DMS53 treated with DMSO at 0.1 percent for 48 hours (cell line): Measurements from ENCODE around the gene MCCD1.

Experiments
- DNase-seq: peaks from one replicate; lab custom pipeline; 2025; ENCODE audit not compliant: unreplicated experiment; lab: John Stamatoyannopoulos, UW

The MCCD1 gene

DNA sequence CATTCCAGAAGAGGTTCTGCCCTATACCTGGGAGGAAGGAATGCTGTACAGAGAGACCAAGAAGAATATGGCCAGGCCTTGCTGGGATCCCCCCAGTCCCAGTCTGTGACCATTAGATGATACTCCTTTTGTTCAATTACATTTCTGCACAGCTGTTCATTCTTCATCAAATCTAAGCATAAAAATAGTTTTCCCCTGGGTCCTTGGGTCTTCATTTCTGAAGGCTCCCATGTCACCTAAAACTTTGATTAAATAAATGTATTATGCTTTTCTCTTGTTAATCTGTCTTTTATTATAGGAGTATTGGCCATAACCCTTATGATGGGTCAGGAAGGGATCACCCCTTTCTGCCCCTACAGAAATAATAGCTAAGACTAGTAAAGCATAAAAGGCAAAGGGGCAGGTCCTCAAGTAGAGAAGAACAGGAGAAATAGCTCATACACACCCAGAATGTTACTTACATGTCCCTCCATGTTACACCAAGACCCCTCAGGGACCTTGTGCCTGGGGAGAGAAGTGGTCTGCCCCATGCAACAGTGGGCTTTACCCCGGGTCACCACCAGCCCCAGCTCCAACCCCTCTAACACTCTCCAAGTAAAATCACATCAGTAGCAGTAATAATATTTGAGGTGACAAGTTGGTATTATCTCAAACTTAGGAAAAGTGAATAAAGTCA lies 41.2 kb downstream of the MCCD1 start:
- DNase-seq, result no peak

GRCh38 chr6:31572041-31572911 lies 43.5 kb downstream of the MCCD1 start, which contains the start of gene LTA:
Gene LTA, plus strand, starts transcription at chr6:31572289. Its CDS starts 454 bp downstream, at chr6:31572743.
- no peak for DNase-seq

DNA sequence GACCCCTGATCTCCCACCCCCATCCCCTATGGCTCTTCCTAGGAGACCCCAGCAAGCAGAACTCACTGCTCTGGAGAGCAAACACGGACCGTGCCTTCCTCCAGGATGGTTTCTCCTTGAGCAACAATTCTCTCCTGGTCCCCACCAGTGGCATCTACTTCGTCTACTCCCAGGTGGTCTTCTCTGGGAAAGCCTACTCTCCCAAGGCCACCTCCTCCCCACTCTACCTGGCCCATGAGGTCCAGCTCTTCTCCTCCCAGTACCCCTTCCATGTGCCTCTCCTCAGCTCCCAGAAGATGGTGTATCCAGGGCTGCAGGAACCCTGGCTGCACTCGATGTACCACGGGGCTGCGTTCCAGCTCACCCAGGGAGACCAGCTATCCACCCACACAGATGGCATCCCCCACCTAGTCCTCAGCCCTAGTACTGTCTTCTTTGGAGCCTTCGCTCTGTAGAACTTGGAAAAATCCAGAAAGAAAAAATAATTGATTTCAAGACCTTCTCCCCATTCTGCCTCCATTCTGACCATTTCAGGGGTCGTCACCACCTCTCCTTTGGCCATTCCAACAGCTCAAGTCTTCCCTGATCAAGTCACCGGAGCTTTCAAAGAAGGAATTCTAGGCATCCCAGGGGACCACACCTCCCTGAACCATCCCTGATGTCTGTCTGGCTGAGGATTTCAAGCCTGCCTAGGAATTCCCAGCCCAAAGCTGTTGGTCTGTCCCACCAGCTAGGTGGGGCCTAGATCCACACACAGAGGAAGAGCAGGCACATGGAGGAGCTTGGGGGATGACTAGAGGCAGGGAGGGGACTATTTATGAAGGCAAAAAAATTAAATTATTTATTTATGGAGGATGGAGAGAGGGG lies 44.7 kb downstream of the MCCD1 start:
- no peak for DNase-seq

DNA sequence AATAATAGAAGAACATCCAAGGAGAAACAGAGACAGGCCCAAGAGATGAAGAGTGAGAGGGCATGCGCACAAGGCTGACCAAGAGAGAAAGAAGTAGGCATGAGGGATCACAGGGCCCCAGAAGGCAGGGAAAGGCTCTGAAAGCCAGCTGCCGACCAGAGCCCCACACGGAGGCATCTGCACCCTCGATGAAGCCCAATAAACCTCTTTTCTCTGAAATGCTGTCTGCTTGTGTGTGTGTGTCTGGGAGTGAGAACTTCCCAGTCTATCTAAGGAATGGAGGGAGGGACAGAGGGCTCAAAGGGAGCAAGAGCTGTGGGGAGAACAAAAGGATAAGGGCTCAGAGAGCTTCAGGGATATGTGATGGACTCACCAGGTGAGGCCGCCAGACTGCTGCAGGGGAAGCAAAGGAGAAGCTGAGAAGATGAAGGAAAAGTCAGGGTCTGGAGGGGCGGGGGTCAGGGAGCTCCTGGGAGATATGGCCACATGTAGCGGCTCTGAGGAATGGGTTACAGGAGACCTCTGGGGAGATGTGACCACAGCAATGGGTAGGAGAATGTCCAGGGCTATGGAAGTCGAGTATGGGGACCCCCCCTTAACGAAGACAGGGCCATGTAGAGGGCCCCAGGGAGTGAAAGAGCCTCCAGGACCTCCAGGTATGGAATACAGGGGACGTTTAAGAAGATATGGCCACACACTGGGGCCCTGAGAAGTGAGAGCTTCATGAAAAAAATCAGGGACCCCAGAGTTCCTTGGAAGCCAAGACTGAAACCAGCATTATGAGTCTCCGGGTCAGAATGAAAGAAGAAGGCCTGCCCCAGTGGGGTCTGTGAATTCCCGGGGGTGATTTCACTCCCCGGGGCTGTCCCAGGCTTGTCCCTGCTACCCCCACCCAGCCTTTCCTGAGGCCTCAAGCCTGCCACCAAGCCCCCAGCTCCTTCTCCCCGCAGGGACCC lies 45.6 kb downstream of the MCCD1 start:
- DNase-seq, result no peak

DNA sequence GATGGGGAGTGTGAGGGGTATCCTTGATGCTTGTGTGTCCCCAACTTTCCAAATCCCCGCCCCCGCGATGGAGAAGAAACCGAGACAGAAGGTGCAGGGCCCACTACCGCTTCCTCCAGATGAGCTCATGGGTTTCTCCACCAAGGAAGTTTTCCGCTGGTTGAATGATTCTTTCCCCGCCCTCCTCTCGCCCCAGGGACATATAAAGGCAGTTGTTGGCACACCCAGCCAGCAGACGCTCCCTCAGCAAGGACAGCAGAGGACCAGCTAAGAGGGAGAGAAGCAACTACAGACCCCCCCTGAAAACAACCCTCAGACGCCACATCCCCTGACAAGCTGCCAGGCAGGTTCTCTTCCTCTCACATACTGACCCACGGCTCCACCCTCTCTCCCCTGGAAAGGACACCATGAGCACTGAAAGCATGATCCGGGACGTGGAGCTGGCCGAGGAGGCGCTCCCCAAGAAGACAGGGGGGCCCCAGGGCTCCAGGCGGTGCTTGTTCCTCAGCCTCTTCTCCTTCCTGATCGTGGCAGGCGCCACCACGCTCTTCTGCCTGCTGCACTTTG lies 46.7 kb downstream of the MCCD1 start, which contains the start of gene TNF:
TNF (plus strand) TSS at position 231 of the 567 bp plus-strand sequence; CDS start at position 408, 177 bp downstream.
- no peak for DNase-seq

DNA sequence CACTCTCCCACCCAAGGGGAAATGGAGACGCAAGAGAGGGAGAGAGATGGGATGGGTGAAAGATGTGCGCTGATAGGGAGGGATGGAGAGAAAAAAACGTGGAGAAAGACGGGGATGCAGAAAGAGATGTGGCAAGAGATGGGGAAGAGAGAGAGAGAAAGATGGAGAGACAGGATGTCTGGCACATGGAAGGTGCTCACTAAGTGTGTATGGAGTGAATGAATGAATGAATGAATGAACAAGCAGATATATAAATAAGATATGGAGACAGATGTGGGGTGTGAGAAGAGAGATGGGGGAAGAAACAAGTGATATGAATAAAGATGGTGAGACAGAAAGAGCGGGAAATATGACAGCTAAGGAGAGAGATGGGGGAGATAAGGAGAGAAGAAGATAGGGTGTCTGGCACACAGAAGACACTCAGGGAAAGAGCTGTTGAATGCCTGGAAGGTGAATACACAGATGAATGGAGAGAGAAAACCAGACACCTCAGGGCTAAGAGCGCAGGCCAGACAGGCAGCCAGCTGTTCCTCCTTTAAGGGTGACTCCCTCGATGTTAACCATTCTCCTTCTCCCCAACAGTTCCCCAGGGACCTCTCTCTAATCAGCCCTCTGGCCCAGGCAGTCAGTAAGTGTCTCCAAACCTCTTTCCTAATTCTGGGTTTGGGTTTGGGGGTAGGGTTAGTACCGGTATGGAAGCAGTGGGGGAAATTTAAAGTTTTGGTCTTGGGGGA lies 47.4 kb downstream of the MCCD1 start:
- DNase-seq, result no peak

- DNase-seq, result no peak
Observed at GRCh38 chr6:31576897-31577578, 48.3 kb downstream of the MCCD1 start.

GRCh38 chr6:31577579-31577966 lies 48.8 kb downstream of the MCCD1 start:
- no peak for DNase-seq

DNA sequence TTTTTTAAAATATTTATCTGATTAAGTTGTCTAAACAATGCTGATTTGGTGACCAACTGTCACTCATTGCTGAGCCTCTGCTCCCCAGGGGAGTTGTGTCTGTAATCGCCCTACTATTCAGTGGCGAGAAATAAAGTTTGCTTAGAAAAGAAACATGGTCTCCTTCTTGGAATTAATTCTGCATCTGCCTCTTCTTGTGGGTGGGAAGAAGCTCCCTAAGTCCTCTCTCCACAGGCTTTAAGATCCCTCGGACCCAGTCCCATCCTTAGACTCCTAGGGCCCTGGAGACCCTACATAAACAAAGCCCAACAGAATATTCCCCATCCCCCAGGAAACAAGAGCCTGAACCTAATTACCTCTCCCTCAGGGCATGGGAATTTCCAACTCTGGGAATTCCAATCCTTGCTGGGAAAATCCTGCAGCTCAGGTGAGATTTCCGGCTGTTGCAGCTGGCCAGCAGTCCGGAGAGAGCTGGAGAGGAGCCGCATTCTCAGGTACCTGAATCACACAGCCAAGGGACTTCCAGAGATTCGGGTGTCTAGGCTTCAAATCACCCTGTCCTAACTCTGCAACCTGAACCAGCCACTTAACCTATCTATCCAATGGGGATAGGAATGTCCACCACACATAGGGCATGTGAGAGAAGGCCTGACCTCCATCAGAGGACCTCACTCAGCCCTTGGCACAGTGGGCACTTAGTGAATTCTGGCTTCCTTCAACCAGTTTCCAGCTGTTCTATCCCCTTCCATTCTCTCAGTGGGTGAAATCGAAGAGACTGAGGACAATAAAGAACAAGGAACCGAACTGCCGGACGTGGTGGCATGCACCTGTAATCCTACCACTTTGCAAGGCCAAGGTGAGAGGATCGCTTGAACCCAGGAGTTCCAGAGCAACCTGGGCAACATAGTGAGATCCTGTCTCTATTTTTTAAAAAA lies 49.7 kb downstream of the MCCD1 start:
- no peak for DNase-seq

DNA sequence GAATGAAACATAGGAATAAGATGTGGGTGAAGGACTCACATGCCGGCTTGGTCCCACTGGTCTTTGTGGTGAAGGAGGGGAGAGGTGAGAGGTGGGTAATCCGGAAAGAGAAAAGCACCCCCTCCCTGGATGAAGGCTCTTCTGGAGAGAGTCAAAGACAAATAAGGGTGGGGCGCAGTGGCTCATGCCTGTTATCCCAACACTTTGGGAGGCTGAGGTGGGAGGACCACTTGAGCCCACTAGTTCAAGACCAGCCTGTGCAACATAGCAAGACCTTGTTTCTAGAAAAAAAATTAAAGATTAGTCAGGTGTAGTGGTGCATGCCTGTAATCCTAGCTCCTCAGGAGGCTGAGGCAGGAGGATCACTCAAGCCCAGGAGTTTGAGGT lies 50.4 kb downstream of the MCCD1 start:
- DNase-seq, result no peak
